ENCODE results near the gene CTNNA2. TPM values are rescaled to one million over a fixed set of nuclear protein-coding genes. Genes with fewer than 3 reads are reported as not detected.

CTNNA2 gene
- total and polyA plus RNA-seq, 9 of the 15 experiments (the other 6 are each of a cell fraction or from before 2014, with no cell fraction given), result 0.03 to 0.40 (median 0.15) TPM

DNA sequence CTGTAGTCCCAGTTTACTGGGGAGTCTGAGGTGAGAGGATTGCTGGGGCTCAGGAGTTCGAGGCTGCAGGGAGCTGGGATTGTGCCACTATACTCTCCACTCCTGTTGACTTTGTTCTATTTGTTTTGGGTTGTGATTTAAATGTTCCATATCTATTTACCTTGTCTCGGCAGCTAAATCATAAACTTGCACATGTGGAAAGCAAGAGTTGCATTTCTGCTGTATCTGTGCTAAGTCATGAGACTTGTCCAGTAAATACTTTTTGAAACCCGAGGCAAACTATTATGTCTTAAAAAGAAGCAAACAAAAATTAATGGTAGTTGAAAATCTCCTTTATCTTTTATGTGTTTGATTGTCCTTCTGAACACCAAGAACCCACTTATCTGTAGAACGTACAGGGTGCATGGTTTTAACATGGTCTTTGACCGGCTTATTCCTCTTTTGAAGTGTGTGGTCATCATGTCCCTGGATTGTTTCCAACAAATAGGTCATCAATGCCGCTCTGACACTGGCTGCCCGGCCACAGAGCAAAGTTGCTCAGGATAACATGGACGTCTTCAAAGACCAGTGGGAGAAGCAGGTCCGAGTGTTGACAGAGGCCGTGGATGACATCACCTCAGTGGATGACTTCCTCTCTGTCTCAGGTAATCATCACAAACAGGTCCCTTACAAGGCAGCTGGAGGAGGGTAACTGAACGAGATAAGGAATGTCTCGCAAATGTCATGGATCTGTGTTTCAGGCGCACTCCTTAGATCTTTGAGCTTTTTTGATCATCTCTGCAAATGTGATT lies 1032.8 kb downstream of the CTNNA2 start:
- Histone ChIP-seq H3K9ac (ENCODE audit: insufficient read depth in 1 of 2, low read depth in 2 of 2, low read length in 2 of 2) (no peak overlapping the region), H3K27me3 (ENCODE audit: control insufficient read depth in 2 of 2, insufficient read depth in 2 of 2, low read length in 2 of 2) (no peaks in the 10 kb centered on the region), H3K36me3 (ENCODE audit: control insufficient read depth, insufficient read depth, low read length) (no peaks in the 10 kb centered on the region), H3K4me2 (ENCODE audit: insufficient read depth, low read length) (no peak overlapping the region), H4K20me1 (replicated peaks; ENCODE audit: control insufficient read depth, insufficient read depth, low read length) (no peaks in the 10 kb centered on the region), H2AFZ (ENCODE audit: low read depth, low read length) (no peak overlapping the region), H3K27ac (ENCODE audit: extremely low read depth, low read depth, low read length) (no peak overlapping the region), H3K9me1 (ENCODE audit: control insufficient read depth, insufficient read depth, low read length) (no peaks in the 10 kb centered on the region), H3K4me3 (no peak overlapping the region), H3K4me1 (replicated peaks in 1 of 2; ENCODE audit: control insufficient read depth in 2 of 2, insufficient read depth in 2 of 2, low read length in 2 of 2) (no peaks in the 10 kb centered on the region), H3K79me2 (ENCODE audit: control insufficient read depth, insufficient read depth, low read length) (no peaks in the 10 kb centered on the region), H3K9me3 (replicated peaks; ENCODE audit: control insufficient read depth, insufficient read depth, low read depth, low read length) (no peaks in the 10 kb centered on the region)
- no peak for DNase-seq (ENCODE audit: extremely low read depth in 1 of 4, low spot score in 3 of 4)
- no TSS peak for BruUV-seq (replicated peaks)
- no peak for FAIRE-seq
- intact Hi-C loops (cut with micrococcal nuclease), result no loop called here
- ATAC-seq, result no peak
- 1% methylated on average over 13 of the region's 13 CpGs for WGBS (ENCODE audit: insufficient coverage, low coverage, missing lambda C conversion rate)
- ChIA-PET POLR2A (no interaction called here), CTCF (ENCODE audit: low intra/inter-chr PET ratio) (no interaction called here)
- in situ Hi-C loops (cut with MboI), result no loop called here
- TF ChIP-seq JUND (IDR thresholded peaks at IDR 0.05; ENCODE audit: borderline replicate concordance, low read depth, low read length) (no peak), JUND (tag; IDR thresholded peaks at IDR 0.05; ENCODE audit: borderline replicate concordance, low read depth, low read length) (peak; percentile 48; the same call in 1 of the 3 replicates), TEAD1 (CRISPR knock-in tag; IDR thresholded peaks at IDR 0.05) (no peak), FOXJ2 (tag; IDR thresholded peaks at IDR 0.05) (no peak)
- TF ChIP-seq, protein P1, sequence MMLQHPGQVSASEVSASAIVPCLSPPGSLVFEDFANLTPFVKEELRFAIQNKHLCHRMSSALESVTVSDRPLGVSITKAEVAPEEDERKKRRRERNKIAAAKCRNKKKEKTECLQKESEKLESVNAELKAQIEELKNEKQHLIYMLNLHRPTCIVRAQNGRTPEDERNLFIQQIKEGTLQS (IDR thresholded peaks at IDR 0.05), result peak; percentile 30; the same call in 1 of the 2 replicates
- TF ChIP-seq, protein P1 (CRISPR knock-in tag; conservative IDR thresholded peaks at IDR 0.05), result no peak
- TF ChIP-seq, protein P2, sequence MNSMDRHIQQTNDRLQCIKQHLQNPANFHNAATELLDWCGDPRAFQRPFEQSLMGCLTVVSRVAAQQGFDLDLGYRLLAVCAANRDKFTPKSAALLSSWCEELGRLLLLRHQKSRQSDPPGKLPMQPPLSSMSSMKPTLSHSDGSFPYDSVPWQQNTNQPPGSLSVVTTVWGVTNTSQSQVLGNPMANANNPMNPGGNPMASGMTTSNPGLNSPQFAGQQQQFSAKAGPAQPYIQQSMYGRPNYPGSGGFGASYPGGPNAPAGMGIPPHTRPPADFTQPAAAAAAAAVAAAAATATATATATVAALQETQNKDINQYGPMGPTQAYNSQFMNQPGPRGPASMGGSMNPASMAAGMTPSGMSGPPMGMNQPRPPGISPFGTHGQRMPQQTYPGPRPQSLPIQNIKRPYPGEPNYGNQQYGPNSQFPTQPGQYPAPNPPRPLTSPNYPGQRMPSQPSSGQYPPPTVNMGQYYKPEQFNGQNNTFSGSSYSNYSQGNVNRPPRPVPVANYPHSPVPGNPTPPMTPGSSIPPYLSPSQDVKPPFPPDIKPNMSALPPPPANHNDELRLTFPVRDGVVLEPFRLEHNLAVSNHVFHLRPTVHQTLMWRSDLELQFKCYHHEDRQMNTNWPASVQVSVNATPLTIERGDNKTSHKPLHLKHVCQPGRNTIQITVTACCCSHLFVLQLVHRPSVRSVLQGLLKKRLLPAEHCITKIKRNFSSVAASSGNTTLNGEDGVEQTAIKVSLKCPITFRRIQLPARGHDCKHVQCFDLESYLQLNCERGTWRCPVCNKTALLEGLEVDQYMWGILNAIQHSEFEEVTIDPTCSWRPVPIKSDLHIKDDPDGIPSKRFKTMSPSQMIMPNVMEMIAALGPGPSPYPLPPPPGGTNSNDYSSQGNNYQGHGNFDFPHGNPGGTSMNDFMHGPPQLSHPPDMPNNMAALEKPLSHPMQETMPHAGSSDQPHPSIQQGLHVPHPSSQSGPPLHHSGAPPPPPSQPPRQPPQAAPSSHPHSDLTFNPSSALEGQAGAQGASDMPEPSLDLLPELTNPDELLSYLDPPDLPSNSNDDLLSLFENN (IDR thresholded peaks at IDR 0.05; ENCODE audit: low read depth in 2 of 2, low read length in 2 of 2), result no peak

Data from K562 (cell line).